GM19452 (cell line): Measurements from ENCODE around the gene DDX1.
"Not testable (repeated sequence)": the region's sequence is repeated elsewhere in the genome, so short reads cannot be mapped to it uniquely, and the experiment has no call there.

Experiments
- ATAC-seq: cut with Tn5 transposase; IDR thresholded peaks from one replicate; pipeline ENCODE4 v1.9.1; 2021; ENCODE audit not compliant: unreplicated experiment

Gene DDX1

DNA sequence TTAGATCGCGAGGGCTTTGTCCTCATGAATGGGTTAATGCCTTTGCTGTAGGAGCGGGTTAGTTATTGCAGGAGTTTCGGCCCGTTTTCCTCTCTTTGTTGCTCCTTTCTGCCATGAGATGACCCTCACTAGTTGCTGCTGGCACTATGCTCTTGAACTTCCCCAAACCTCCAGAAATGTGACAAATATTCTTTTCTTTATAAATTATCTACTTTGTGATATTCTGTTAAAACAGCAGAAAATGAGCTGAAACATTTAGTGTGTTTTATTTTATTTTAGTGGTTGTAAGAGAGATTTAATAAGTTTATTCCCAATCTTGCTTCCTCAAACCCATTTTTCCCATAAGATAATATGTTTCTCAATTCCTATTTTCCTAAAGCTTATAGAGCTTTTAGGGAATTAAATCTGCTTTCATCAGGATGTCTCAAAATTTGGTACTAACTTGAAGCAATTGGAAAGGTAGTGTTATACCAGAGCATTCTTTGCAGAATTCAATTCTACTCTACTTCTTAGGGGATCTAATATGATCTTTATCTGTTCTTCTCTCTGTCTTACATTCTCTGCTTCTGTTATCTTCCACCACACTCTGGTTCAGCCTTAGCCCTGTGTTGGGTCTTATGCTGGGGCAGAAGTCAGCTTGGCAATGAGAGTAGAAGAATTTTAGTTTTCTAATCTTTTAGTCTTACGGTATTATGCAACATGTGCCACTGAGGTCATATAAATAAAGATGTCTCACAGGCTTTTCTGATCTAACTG, 23.1 kb downstream of the DDX1 start:
- ATAC-seq = no peak

- no peak for ATAC-seq
Measured at GRCh38 chr2:15615301-15615920, 23.7 kb downstream of the DDX1 start.

DNA sequence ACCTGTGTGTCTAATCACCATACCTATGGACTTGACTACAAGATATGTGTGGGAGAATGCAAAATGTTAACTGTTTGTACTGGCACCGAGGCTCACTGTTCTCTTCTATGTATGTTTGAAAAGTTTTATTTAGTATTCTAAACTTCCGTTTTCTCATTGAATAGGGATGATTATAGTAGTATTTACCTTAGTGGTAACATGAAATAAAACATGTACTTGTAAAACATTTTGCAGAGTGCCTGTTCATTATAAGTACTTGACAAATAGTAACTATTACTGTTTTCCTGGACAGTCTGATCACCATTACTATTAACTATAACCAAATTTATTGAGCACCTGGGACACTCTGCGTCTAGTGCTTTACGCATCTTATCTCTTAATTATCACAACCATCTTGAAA, 24.8 kb downstream of the DDX1 start:
- ATAC-seq = no peak

DNA sequence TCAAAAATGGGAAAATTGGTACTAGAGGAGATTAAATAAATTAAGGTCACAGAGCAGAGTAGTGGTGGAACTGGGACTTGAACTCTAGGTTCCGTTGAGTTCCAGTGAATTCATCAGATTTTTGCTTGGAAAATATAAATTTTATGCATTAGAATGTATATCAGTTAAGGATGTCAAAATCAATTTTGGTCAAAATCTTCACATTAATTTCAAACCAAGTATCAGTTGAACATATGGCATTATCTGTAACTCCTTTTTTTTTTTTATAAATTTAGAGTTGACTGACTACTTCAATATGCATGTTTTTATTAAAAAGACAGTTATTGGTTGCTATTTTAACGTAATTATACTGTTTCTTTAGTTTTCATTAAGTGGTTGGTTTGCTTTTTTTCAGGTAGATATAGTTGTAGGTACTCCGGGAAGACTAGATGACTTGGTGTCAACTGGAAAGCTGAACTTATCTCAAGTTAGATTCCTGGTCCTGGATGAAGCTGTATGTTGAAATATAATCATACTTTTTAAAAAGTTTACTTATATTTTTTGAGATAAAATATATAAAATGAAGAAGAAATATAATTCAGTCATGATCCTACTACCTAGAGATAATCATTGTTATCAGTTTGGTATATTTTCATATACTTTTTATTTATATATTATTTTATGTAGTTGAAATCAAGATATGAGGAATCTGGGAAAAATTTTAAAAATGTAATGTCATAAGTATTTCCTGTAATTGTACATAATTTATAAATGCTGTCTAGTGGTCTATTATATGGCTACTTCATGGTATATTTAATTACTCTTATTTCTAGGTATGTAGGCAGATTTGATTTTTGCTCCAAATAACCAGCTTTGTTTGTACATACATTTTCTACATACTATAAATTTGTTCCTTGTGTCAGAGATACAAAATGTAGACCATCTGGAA, 25.4 kb downstream of the DDX1 start:
- no peak for ATAC-seq

- no peak for ATAC-seq
Measured at GRCh38 chr2:15617778-15618448, 26.2 kb downstream of the DDX1 start.

DNA sequence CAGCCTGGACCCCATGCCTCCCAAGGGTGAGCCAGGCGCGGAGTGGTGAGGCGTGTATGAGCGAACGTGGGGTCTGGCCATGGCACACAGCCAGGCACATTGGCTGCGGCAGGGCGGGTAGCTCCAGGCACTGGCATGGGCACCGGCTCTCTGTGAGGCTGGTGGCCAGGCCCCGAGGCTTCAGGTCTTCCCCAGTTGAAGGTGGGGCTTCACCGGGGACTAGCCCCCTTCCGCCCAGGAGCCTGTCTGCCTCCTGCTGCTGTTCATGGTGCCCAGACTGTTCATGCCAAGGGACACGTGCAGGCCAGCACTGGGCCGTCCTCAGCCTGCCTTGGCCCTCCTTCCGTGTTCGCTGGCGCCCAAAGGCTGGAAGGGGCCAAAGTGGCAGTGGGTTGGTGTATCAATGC, 26.8 kb downstream of the DDX1 start:
- no peak for ATAC-seq

DNA sequence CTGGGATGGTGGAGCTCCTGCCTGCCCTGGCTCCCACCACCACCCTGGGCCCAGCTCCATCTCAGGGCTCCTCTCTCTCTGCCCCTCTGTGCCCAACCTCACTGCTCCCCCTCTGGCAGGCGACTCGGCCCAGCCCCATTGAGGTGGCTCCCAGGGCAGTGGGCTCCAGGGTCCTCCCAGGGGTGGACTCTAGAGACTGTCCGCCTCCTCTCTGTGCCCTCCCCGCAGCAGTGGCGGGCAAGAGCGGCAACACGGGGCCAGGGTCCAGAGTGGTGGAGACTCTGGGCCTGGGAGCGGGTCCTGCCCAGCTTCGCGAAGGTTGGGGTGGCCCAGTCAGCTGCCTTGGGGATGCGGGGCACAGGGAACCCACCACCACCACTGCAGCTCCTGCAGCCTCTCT, 27.4 kb downstream of the DDX1 start:
- ATAC-seq = no peak

- no peak for ATAC-seq
Measured at GRCh38 chr2:15619510-15619909, 27.8 kb downstream of the DDX1 start.

DNA sequence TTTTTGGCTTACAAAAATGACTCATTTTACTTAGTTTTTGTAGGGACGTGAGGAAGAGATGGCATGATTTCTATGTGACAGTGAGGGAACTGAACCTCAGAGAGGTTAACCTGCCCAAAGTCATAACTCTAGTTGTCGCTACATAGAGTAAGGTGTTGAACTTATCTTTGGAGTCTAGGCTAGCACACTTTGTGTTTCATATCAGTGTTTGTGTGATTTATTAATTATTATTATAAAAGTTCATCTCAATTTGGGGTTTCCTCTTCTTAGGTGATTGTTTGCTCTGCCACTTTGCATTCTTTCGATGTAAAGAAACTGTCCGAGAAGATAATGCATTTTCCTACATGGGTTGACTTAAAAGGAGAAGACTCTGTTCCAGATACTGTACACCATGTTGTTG, 28.3 kb downstream of the DDX1 start:
- ATAC-seq = no peak

DNA sequence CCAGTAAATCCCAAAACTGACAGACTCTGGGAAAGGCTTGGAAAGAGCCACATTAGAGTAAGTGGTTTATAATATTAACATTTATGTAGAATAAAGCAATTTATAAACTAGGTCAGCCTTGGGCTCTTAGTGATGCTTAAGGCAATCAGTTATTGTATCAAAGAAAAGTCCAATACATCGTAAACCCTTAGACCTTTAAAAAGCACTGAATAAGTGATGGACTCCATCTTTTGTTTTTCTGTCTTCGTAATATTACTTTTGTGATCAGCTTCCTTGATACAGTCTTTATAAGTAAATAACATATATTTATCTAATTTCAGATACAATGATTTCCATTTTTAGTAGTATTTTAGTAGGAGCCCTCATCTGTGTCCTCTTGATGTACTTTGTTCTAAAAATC, 28.7 kb downstream of the DDX1 start:
- no peak for ATAC-seq

- no peak for ATAC-seq
Measured at GRCh38 chr2:15620857-15621471, 29.3 kb downstream of the DDX1 start.

DNA sequence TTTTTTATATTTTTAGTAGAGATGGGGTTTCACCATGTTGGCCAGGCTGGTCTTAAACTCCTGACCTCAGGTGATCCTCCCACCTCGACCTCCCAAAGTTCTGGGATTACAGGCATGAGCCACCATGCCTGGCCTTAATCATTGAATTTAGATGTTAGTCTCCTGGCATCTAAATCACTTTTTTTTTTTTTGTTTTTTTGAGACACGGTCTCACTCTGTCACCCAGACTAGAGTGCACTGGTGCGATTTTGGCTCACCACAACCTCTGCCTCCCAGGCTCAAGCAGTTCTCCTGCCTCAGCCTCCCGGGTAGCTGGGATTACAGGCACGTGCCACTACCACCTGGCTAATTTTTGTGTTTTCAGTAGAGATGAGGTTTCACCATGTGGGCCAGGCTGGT, 29.8 kb downstream of the DDX1 start:
- not testable (repeated sequence) for ATAC-seq

DNA sequence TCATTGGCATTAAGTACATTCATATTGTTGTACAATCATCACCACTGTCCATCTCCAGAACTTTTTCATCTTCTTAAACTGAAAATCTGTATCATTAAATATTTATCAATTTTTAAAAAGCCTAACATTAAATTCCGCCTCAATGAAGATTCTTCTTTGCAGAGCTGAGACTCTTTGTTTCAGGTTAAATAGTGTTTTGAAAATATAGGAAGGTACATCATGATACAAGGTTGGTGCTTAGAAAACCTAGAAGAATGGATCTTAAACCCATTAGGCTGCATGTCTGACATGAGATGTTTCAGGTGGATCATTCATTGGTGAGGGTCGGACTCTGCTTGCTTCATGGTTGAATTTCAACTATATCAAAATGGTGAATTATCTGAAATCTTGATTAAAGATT, 30.5 kb downstream of the DDX1 start:
- ATAC-seq = no peak

DNA sequence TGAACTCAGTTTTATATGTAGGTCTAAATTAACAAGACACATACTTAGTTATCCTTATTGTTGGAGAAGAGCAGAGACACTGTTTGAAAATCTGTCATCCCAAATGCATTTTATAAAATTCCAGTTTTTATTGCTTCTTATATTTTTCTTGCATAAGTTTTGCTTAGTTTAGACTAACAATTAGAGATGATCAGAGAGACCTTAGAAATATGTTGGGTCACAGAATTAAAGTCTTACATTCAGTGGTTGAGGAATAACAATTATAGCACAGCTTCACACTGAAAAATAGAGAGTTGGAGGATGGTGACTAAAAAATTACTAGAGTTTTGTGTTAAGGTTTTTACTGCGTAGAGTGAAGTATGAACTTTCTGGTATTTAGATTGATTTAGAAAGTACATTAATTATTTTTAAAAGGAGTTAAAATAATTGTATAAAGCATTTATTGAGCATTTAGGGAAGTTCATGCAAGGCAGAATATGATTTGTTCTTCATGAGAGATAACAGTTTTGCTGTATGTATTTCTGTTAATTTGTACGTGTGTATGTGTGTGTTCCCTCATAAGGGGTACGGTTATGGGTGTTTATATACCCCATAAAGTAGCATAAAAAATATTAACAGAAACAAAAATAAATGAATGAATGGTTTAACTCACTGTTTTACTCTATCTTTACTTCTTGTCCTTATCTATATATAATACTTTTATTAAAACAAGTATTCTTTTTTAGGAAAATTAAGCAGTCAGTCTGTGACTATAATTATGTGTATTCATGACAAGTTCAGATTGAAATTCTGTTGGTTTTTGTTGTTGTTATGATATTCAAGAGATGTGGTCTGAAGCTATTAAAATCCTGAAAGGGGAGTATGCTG, 31.2 kb downstream of the DDX1 start:
- no peak for ATAC-seq

GRCh38 chr2:15623481-15623796, 31.8 kb downstream of the DDX1 start:
- ATAC-seq = no peak

DNA sequence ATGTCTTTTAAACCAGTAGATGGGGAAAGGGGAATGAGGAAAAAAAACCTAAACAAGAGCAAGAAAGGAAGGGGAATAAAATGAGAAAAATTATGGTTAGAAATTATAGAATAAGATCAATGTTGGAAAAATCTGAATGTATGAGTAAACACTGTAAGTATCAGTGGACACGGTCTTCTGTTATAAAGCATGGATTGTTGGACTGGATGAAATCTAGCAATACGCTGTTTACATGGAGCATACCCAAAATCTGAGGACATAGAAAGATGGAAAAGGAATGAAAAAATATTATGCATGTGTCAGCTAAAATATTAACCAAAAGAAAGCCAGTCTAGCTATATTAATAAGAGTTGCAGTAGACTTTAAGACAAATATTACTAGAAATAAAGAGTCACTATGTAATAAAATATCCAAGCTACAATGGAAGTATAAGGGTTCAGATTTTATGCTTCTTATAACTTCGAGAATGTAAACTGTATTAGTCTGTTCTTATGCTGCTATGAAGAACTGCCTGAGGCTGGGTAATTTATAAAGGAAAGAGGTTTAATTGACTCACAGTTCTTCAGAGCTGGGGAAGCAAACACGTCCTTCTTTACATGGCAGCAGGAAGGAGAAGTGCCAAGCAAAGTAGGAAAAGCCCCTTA, 32.4 kb downstream of the DDX1 start:
- no peak for ATAC-seq

DNA sequence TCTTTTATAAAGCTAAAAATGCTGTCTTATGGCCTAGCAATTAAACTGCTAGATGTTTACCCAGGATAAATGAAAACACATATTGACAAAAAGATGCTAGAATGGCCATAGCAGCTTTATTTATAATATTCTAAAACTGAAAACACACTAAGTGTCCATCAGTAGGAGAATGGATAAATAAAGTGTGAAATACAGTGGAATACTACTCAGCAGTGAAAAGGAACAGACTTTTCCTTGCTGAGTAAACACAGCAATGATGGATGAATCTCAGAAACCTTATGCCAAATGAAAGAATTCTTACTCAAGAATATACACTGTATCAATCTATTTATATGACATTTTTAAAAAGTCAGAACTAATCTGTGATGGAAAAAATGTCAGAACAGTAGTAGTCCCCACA, 33.2 kb downstream of the DDX1 start:
- no peak for ATAC-seq

- ATAC-seq = no peak
Measured at GRCh38 chr2:15625344-15626036, 33.8 kb downstream of the DDX1 start.

DNA sequence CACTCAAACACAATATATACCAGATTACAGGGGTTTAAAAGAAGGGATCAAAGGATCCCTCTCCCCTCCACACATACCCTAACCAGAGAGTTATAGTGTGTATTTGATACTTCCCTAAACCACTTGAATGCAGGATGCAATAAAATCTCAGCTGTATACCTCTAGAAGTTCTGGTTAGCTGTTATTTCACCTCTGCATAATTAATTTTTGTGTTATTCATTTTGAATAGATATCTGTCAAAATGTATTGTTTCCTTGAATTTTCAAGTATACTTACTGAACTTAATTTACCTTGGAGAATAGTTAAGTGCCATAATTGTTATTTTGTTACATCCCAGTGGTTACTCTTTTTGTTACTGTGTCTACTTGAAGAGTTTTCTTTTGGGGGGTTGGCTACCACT, 34.5 kb downstream of the DDX1 start:
- no peak for ATAC-seq
